Measurements from ENCODE around the gene RNF207. TPM values are rescaled to one million over a fixed set of nuclear protein-coding genes. Genes with fewer than 3 reads are reported as not detected.

Gene RNF207
- total and polyA plus RNA-seq, 2 of the 13 experiments (the other 11 are each of a cell fraction or from before 2014, with no cell fraction given) = 9.8 to 15.9 TPM

DNA sequence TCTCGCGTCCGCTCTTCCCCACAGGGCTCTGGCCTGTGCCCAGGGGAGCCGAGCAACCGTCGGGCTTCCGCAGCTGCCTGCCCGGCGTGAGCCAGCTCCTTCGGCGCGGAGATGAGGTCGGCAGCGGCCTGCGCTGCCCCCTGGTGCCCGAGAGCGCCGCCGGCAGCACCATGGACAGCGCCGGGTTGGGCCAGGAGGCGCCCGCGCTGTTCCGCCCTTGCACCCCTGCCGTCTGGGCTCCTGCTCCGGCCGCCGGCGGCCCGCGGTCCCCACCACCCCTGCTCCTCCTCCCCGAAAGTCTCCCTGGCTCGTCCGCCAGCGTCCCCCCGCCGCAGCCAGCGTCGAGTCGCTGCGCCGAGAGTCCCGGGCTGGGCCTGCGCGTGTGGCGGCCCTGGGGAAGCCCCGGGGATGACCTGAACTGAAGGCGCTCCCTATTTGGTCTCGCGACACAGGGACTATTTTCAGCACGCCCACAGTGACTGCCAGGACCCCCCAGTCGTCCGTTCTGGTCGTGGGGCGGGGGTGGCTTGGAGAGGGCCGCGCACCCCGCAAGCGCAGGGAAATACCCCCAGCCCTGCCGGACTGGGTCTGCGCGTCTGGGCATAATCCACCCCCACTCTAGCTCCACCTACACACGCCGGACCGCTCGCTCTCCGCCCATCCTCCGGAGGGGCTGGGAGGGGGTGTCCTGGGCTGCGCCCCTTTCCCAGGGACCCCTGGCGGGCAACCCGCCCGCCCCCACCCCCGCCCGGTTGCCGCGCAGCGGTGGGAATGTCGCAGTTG, 39.4 kb downstream of the RNF207 start (continued):
- TF ChIP-seq ARID5B (CRISPR knock-in tag; IDR thresholded peaks at IDR 0.05) (peak; percentile 81), ZFP41 (CRISPR knock-in tag; IDR thresholded peaks at IDR 0.05; ENCODE audit: borderline replicate concordance) (peak; percentile 94), ZNF451 (CRISPR knock-in tag; IDR thresholded peaks at IDR 0.05) (peak; percentile 99), ZNF205 (CRISPR knock-in tag; IDR thresholded peaks at IDR 0.05) (peak; percentile 98), SOX13 (IDR thresholded peaks at IDR 0.05) (no peak), SOX13 (CRISPR knock-in tag; conservative IDR thresholded peaks at IDR 0.05 in 1 of 2, IDR thresholded peaks at IDR 0.05 in 1 of 2) (peak in 1 of 2 experiments; percentile 81; a peak in 2 of 4 replicates), TARDBP (CRISPR knock-in tag; IDR thresholded peaks at IDR 0.05) (peak; percentile 47; the same call in 1 of the 2 replicates), JDP2 (CRISPR knock-in tag; IDR thresholded peaks at IDR 0.05; ENCODE audit: borderline replicate concordance) (peak; percentile 96), TP53 (CRISPR knock-in tag; conservative IDR thresholded peaks at IDR 0.05) (peak; percentile 93; the same call in 1 of the 2 replicates), ARNT2 (CRISPR knock-in tag; IDR thresholded peaks at IDR 0.05; ENCODE audit: low read depth) (peak; percentile 99), KMT2B (CRISPR knock-in tag; IDR thresholded peaks at IDR 0.05) (peak; percentile 91), SMARCE1 (IDR thresholded peaks at IDR 0.05; ENCODE audit: borderline replicate concordance) (no peak), STAT5B (CRISPR knock-in tag; IDR thresholded peaks at IDR 0.05) (peak; percentile 98), ZNF17 (CRISPR knock-in tag; IDR thresholded peaks at IDR 0.05) (peak; percentile 88; the same call in 1 of the 2 replicates), HDAC1 (CRISPR knock-in tag; IDR thresholded peaks at IDR 0.05) (peak; percentile 91), FOXK1 (CRISPR knock-in tag; IDR thresholded peaks at IDR 0.05; ENCODE audit: borderline replicate concordance, low read depth) (peak; percentile 75; the same call in 1 of the 2 replicates), ZNF136 (CRISPR knock-in tag; IDR thresholded peaks at IDR 0.05; ENCODE audit: low read depth) (peak; percentile 83; the same call in 1 of the 2 replicates), ZNF777 (CRISPR knock-in tag; IDR thresholded peaks at IDR 0.05) (peak; percentile 99), ISL2 (CRISPR knock-in tag; IDR thresholded peaks at IDR 0.05) (peak; percentile 94), MED1 (CRISPR knock-in tag; IDR thresholded peaks at IDR 0.05) (peak; percentile 84), SKIL (CRISPR knock-in tag; IDR thresholded peaks at IDR 0.05; ENCODE audit: borderline replicate concordance) (peak; percentile 74), ZBTB8A (CRISPR knock-in tag; IDR thresholded peaks at IDR 0.05; ENCODE audit: borderline replicate concordance, low read depth) (peak; percentile 81; the same call in 1 of the 2 replicates), CENPX (CRISPR knock-in tag; IDR thresholded peaks at IDR 0.05) (no peak)
- TF ChIP-seq, protein P1, sequence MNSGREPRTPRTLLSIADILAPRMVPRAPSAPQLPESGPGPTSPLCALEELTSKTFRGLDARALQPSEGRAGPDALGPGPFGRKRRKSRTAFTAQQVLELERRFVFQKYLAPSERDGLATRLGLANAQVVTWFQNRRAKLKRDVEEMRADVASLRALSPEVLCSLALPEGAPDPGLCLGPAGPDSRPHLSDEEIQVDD (CRISPR knock-in tag; IDR thresholded peaks at IDR 0.05; ENCODE audit: borderline replicate concordance) = peak; percentile 99
